HG03520 (cell line): ENCODE measurements around the gene CRHR1.

Experiments
- ATAC-seq: cut with Tn5 transposase; IDR thresholded peaks from one replicate; pipeline ENCODE4 v1.9.1; 2021; ENCODE audit warnings: mild to moderate bottlenecking, moderate library complexity; ENCODE audit not compliant: unreplicated experiment

CRHR1 gene

GRCh38 chr17:45788057-45788456 is 3.9 kb downstream of the CRHR1 start:
- no peak for ATAC-seq

- no peak for ATAC-seq
These were observed 5.8 kb downstream of the CRHR1 start for GRCh38 chr17:45789874-45790273.

GRCh38 chr17:45790296-45790922 is 6.3 kb downstream of the CRHR1 start:
- no peak for ATAC-seq

- ATAC-seq = no peak
These were observed 7.0 kb downstream of the CRHR1 start for GRCh38 chr17:45791041-45791582.

- ATAC-seq = no peak
These were observed 7.8 kb downstream of the CRHR1 start for GRCh38 chr17:45791935-45792334.

GRCh38 chr17:45792437-45792836 is 8.3 kb downstream of the CRHR1 start:
- ATAC-seq = no peak

- no peak for ATAC-seq
These were observed 9.1 kb downstream of the CRHR1 start for GRCh38 chr17:45792995-45793755.

- no peak for ATAC-seq
These were observed 9.9 kb downstream of the CRHR1 start for GRCh38 chr17:45793999-45794540.

GRCh38 chr17:45794840-45795239 is 10.7 kb downstream of the CRHR1 start:
- no peak for ATAC-seq

GRCh38 chr17:45800816-45801215 is 16.7 kb downstream of the CRHR1 start:
- no peak for ATAC-seq

- no peak for ATAC-seq
These were observed 17.3 kb downstream of the CRHR1 start for GRCh38 chr17:45801421-45801820.

- no peak for ATAC-seq
These were observed 24.7 kb downstream of the CRHR1 start for GRCh38 chr17:45808845-45809244.

- no peak for ATAC-seq
These were observed 25.4 kb downstream of the CRHR1 start for GRCh38 chr17:45809499-45809898.

- ATAC-seq = no peak
These were observed 28.0 kb downstream of the CRHR1 start for GRCh38 chr17:45812102-45812501.

GRCh38 chr17:45813048-45813725 is 29.1 kb downstream of the CRHR1 start:
- no peak for ATAC-seq

GRCh38 chr17:45814622-45815606 is 30.8 kb downstream of the CRHR1 start:
- ATAC-seq = no peak

- ATAC-seq = no peak
These were observed 31.6 kb downstream of the CRHR1 start for GRCh38 chr17:45815752-45816151.

- ATAC-seq = no peak
These were observed 33.9 kb downstream of the CRHR1 start for GRCh38 chr17:45818041-45818440.

- ATAC-seq = no peak
These were observed 34.6 kb downstream of the CRHR1 start for GRCh38 chr17:45818699-45819098.

- no peak for ATAC-seq
These were observed 35.5 kb downstream of the CRHR1 start for GRCh38 chr17:45819632-45820031.
